T-helper 22 cell (primary cell): ENCODE measurements around the gene LYRM7.
A peak's percentile ranks its signal among the peaks of the same experiment; 100 is the strongest.
"Not testable (repeated sequence)": the region's sequence is repeated elsewhere in the genome, so short reads cannot be mapped to it uniquely, and the experiment has no call there.

Experiments used
- DNase-seq: peaks from one replicate; pipeline ENCODE4 v3.0.0-alpha.2; 2020; ENCODE audit warnings: low read depth

Gene LYRM7

GRCh38 chr5:131170540-131171275, at the start of gene LYRM7:
Gene LYRM7 (plus strand): TSS chr5:131170944. CDS start chr5:131171021, 77 bp downstream.
- peak; percentile 96 for DNase-seq

- not testable (repeated sequence) for DNase-seq
Observed at GRCh38 chr5:131127244-131127643, 43.5 kb upstream of the LYRM7 start.

- DNase-seq = no peak
Observed at GRCh38 chr5:131129306-131129705, 41.4 kb upstream of the LYRM7 start.

DNA sequence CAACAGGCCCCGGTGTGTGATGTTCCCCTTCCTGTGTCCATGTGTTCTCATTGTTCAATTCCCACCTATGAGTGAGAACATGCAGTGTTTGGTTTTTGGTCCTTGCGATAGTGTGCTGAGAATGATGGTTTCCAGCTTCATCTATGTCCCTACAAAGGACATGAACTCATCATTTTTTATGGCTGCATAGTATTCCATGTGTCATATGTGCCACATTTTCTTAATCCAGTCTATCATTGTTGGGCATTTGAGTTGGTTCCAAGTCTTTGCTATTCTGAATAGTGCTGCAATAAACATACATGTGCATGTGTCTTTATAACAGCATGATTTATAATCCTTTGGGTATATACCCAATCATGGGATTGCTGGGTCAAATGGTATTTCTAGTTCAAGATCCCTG, 37.7 kb upstream of the LYRM7 start:
- not testable (repeated sequence) for DNase-seq

DNA sequence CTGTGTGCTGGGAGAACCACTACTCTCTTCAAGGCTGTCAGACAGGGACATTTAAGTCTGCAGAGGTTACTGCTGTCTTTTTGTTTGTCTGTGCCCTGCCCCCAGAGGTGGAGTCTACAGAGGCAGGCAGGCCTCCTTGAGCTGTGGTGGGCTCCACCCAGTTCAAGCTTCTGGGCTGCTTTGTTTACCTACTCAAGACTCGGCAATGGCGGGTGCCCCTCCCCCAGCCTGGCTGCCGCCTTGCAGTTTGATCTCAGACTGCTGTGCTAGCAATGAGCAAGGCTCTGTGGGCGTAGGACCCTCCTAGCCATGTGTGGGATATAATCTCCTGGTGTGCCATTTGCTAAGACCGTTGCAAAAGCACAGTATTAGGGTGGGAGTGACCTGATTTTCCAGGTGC, 32.3 kb upstream of the LYRM7 start:
- DNase-seq = not testable (repeated sequence)

- no peak for DNase-seq
Observed at GRCh38 chr5:131139321-131139720, 31.4 kb upstream of the LYRM7 start.

DNA sequence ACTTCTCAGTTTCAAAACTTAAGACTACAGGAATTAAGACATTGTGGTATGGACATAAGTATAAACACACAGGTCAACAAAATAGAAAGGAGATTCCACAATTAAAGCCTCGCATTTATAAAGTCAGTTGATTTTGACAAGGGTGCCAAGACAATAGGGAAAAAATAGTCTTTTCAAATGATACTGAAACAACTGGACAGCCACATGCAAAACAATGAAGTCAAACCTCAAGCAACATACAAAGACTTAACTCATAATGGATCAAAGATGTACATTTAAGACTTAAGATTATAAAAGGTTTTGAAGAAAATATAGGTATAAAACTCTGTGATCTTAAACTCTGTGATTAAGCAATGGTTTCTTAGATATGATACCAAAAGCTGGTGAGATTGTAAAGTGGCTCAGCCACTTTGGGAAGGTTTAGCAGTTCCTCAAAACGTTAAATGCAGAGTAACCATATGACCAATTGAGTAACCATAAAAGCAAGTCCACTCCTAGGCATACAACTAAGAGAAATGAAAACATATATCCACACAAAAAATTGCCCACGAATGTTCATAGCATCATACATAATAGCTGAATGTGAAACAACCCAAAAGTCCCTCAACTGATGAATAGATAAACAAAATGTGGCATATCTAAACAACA, 27.6 kb upstream of the LYRM7 start:
- no peak for DNase-seq

GRCh38 chr5:131147258-131147657, 23.5 kb upstream of the LYRM7 start:
- DNase-seq = no peak

- no peak for DNase-seq
Observed at GRCh38 chr5:131148835-131149234, 21.9 kb upstream of the LYRM7 start.

DNA sequence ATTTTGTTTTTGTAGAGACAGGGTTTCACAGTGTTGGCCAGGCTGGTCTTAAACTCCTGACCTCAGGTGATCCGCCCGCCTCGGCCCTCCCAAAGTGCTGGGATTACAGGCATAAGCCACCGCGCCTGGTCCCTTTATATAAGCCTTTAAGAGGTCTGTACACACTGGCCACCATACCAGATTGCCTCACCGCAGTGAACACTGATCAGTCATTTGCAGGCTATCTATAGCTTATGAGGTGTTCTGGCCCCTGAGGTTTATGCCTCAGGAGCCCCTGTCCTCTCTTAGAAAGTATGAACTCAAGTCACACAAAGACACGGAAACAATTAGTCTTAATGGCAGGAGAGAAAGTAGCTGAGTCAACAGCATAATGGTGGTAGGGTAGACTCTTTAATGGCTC, 20.3 kb upstream of the LYRM7 start:
- DNase-seq = no peak

- no peak for DNase-seq
Observed at GRCh38 chr5:131151216-131151615, 19.5 kb upstream of the LYRM7 start.

- no peak for DNase-seq
Observed at GRCh38 chr5:131156385-131156784, 14.4 kb upstream of the LYRM7 start.

DNA sequence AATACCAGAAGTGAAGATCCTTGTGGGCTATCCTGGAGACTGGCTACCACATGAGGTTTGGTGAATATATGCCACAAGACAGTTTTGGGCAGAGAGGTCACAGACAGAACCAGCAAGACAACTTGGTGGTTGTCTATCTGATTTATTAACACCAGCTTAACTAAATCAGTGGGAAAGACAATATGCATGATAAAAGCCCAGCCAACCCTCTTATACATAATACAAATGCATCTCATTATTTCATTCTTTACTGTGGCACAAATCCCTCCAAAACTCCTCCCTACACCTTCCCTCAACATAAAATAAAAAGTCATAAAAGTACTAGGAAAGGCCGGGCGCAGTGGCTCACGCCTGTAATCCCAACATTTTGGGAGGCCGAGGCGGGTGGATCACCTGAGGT, 13.8 kb upstream of the LYRM7 start:
- no peak for DNase-seq

DNA sequence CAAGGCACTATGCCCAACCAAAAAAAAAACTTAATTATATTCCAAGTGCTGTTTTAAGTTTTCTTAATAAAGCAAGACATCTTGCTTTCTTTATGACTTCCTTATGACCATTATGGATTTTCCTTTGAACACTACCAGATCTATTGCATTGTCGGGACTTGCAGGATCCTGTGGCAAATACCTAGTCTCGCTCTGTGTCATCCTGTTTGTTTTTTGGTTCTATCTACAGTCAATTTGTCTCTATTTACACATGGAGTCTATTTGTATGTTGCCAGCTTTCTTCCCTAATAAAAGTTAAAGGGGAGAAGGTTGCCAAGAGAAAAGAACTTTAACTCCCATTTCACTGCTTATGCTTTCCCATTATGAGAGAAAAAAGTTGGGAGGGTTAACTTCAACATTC, 10.6 kb upstream of the LYRM7 start:
- no peak for DNase-seq

- no peak for DNase-seq
Observed at GRCh38 chr5:131163276-131164119, 7.2 kb upstream of the LYRM7 start.

- peak; percentile 46 for DNase-seq
Observed at GRCh38 chr5:131164191-131165118, 6.3 kb upstream of the LYRM7 start.

- peak; percentile 85 for DNase-seq
Observed at GRCh38 chr5:131165119-131165727, 5.5 kb upstream of the LYRM7 start, which contains the start of gene HINT1. Gene HINT1 (minus strand): TSS chr5:131165256. CDS start chr5:131165205, 51 bp downstream.

GRCh38 chr5:131167615-131168014, 3.1 kb upstream of the LYRM7 start:
- DNase-seq = no peak

- DNase-seq = no peak
Observed at GRCh38 chr5:131169810-131170539, 769 bp upstream of the LYRM7 start.

- DNase-seq = no peak
Observed at GRCh38 chr5:131171276-131171810, 599 bp downstream of the LYRM7 start.
